ENCODE data around the gene TSPEAR.

TSPEAR gene

DNA sequence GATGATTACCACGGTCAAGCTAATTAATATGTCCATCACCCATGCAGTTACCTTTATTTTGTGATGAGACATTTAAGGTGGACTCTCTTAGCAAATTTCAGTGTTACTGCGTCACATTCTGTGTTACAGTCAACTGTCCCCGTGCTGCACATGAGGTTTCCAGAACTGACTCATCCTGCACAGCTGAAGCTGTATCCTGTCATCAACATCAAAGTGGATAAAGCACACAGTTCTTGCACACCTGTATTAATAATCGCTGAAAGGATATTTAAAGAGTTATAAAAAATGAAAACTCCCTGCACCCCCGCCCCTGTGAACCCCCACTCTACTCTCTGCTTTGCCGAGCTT lies 127.6 kb downstream of the TSPEAR start:
- no peak overlapping the region for H3K9ac ChIP-seq (ENCODE audit: low read length)
- no peak overlapping the region for H3K27ac ChIP-seq (ENCODE audit: low read depth, low read length, poor library complexity, severe bottlenecking)

DNA sequence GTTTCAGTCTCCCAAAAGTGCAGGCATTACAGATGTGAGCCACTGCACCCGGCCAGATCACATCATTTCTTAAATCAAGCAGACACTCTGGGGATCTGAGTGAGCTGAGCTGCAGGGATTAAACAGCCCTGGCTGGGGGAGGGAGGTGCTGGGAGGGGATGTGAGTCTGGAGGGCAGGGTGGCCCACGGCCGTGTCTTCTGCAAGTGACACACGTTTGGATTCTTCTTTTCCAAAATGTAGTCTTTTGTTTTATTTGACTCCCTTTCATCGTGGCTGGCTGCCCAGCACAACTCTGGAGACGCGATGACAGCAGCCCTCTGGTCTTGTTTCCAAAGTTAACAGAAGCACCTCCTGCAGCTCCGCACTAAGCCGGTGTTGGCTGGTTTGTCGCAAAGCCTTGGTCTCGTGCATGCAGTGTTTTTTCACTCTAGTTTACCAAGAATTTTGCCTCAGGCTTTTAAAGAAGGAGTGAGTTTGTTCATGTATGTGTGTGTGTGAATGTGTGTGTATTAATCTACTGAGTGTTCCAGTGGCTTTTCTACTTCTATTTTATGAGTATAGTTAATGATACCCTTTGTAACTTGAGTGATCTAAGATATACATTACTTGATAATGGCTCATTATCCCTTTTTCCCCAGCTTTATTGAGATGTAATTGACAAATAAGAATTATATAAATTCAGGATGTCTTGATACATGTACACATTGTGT lies 128.1 kb downstream of the TSPEAR start:
- Histone ChIP-seq H3K27me3 (ENCODE audit: insufficient read depth, low read length) (no peaks in the 10 kb centered on the region), H3K9me2 (ENCODE audit: low read depth, low read length) (no peaks in the 10 kb centered on the region), H2AFZ (ENCODE audit: low read length) (no peak overlapping the region)

More for the DNA sequence above, 127.6 kb downstream of the TSPEAR start:
- Histone ChIP-seq H3K27me3 (ENCODE audit: insufficient read depth, low read length) (no peaks in the 10 kb centered on the region), H3K4me2 (ENCODE audit: low read length) (no peak overlapping the region), H3K9me3 (ENCODE audit: low read length) (no peaks in the 10 kb centered on the region), H3F3A (ENCODE audit: insufficient read depth, low read length) (no peaks in the 10 kb centered on the region), H3K4me3 (ENCODE audit: low read depth, low read length, poor library complexity, severe bottlenecking) (no peak overlapping the region), H3K36me3 (ENCODE audit: insufficient read depth, low read length) (no peaks in the 10 kb centered on the region), H3K9me2 (ENCODE audit: low read depth, low read length) (no peaks in the 10 kb centered on the region), H4K20me1 (ENCODE audit: insufficient read depth, low read length) (no peaks in the 10 kb centered on the region), H2AFZ (ENCODE audit: low read length) (no peak overlapping the region), H3K4me1 (ENCODE audit: insufficient read depth, low read length, severe bottlenecking) (no peaks in the 10 kb centered on the region), H3K79me2 (ENCODE audit: insufficient read depth, low read length) (no peaks in the 10 kb centered on the region)
- TF ChIP-seq EZH2 (IDR thresholded peaks at IDR 0.05; ENCODE audit: borderline replicate concordance, low read length), result no peak
- TF ChIP-seq, protein P1, sequence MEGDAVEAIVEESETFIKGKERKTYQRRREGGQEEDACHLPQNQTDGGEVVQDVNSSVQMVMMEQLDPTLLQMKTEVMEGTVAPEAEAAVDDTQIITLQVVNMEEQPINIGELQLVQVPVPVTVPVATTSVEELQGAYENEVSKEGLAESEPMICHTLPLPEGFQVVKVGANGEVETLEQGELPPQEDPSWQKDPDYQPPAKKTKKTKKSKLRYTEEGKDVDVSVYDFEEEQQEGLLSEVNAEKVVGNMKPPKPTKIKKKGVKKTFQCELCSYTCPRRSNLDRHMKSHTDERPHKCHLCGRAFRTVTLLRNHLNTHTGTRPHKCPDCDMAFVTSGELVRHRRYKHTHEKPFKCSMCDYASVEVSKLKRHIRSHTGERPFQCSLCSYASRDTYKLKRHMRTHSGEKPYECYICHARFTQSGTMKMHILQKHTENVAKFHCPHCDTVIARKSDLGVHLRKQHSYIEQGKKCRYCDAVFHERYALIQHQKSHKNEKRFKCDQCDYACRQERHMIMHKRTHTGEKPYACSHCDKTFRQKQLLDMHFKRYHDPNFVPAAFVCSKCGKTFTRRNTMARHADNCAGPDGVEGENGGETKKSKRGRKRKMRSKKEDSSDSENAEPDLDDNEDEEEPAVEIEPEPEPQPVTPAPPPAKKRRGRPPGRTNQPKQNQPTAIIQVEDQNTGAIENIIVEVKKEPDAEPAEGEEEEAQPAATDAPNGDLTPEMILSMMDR (IDR thresholded peaks at IDR 0.05; ENCODE audit: low read length), result no peak

GRCh38 chr21:44582055-44582454 lies 129.3 kb downstream of the TSPEAR start:
- H3K9me2 ChIP-seq (ENCODE audit: low read depth, low read length), result no peaks in the 10 kb centered on the region
- no peaks in the 10 kb centered on the region for H3K79me2 ChIP-seq (ENCODE audit: insufficient read depth, low read length)
- no peak overlapping the region for H3K9ac ChIP-seq (ENCODE audit: low read length)
- TF ChIP-seq, protein P1 (IDR thresholded peaks at IDR 0.05; ENCODE audit: low read length), result no peak
- no peak for TF ChIP-seq EZH2 (IDR thresholded peaks at IDR 0.05; ENCODE audit: borderline replicate concordance, low read length)
- no peaks in the 10 kb centered on the region for H3K4me1 ChIP-seq (ENCODE audit: insufficient read depth, low read length, severe bottlenecking)
- no peak overlapping the region for H3K27ac ChIP-seq (ENCODE audit: low read depth, low read length, poor library complexity, severe bottlenecking)
- no peak overlapping the region for H3K4me2 ChIP-seq (ENCODE audit: low read length)
- H3K36me3 ChIP-seq (ENCODE audit: insufficient read depth, low read length), result no peaks in the 10 kb centered on the region; the same call in 1 of the 2 replicates
- no peaks in the 10 kb centered on the region for H3F3A ChIP-seq (ENCODE audit: insufficient read depth, low read length)
- H4K20me1 ChIP-seq (ENCODE audit: insufficient read depth, low read length), result no peaks in the 10 kb centered on the region
- no peaks in the 10 kb centered on the region; the same call in 1 of the 2 replicates for H3K27me3 ChIP-seq (ENCODE audit: insufficient read depth, low read length)
- peaks cover 4% of the 10 kb centered on the region; the same call in 1 of the 2 replicates for H3K9me3 ChIP-seq (ENCODE audit: low read length)
- H2AFZ ChIP-seq (ENCODE audit: low read length), result no peak overlapping the region
- no peak overlapping the region for H3K4me3 ChIP-seq (ENCODE audit: low read depth, low read length, poor library complexity, severe bottlenecking)

More for the DNA sequence above, 128.1 kb downstream of the TSPEAR start:
- Histone ChIP-seq H3K4me2 (ENCODE audit: low read length) (no peak overlapping the region), H3K36me3 (ENCODE audit: insufficient read depth, low read length) (no peaks in the 10 kb centered on the region), H3K4me3 (ENCODE audit: low read depth, low read length, poor library complexity, severe bottlenecking) (no peak overlapping the region), H3K4me1 (ENCODE audit: insufficient read depth, low read length, severe bottlenecking) (no peaks in the 10 kb centered on the region), H3K9ac (ENCODE audit: low read length) (no peak overlapping the region), H4K20me1 (ENCODE audit: insufficient read depth, low read length) (no peaks in the 10 kb centered on the region), H3K9me3 (ENCODE audit: low read length) (no peaks in the 10 kb centered on the region), H3K27ac (ENCODE audit: low read depth, low read length, poor library complexity, severe bottlenecking) (no peak overlapping the region), H3F3A (ENCODE audit: insufficient read depth, low read length) (no peaks in the 10 kb centered on the region), H3K79me2 (ENCODE audit: insufficient read depth, low read length) (no peaks in the 10 kb centered on the region)
- TF ChIP-seq, protein P1 (IDR thresholded peaks at IDR 0.05; ENCODE audit: low read length), result no peak
- no peak for TF ChIP-seq EZH2 (IDR thresholded peaks at IDR 0.05; ENCODE audit: borderline replicate concordance, low read length)
